ENCODE data around the gene IKBIP. TPM values are rescaled to one million over a fixed set of nuclear protein-coding genes. Genes with fewer than 3 reads are reported as not detected.
"Not testable (repeated sequence)": the region's sequence is repeated elsewhere in the genome, so short reads cannot be mapped to it uniquely, and the experiment has no call there.

Gene IKBIP
- total RNA-seq, 1 experiment from 2014 or later: 48.9 TPM

DNA sequence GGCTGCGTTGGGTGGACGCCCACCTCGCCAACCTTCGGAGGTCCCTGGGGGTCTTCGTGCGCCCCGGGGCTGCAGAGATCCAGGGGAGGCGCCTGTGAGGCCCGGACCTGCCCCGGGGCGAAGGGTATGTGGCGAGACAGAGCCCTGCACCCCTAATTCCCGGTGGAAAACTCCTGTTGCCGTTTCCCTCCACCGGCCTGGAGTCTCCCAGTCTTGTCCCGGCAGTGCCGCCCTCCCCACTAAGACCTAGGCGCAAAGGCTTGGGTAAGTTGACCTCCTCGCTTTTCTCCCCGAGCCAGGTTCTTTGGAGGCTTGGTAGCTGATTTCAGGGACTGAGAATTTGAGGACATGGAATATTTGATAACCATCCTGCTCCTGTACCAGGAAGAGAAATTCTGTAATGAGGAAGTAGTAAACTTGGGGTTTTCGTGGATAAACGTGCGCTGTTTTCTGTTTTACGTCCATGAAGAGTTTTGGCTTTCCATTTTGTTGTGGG lies 1.0 kb upstream of the IKBIP start:
- peak overlapping the region; percentile 76 for H3K4me3 ChIP-seq
- no peaks in the 10 kb centered on the region for H3K27me3 ChIP-seq
- DNase-seq: peak; percentile 28
- H3K9me3 ChIP-seq: no peaks in the 10 kb centered on the region
- peaks cover 31% of the 10 kb centered on the region for H3K36me3 ChIP-seq

DNA sequence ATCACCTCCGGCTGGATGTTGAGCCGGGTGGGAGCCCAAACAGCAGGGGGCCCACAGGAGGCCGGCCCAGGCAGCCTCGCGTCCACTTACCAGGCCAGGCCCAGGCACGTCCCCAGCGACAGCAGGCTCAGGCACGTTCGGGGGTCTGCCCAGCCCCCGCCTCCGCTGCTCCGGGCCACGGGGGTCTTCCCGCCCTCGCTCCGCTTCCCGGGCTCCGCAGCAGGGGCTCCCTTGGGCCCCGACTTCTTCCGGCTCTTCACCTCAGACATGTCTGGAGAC lies 216 bp downstream of the IKBIP start:
- H3K27me3 ChIP-seq: no peaks in the 10 kb centered on the region
- no peaks in the 10 kb centered on the region for H3K9me3 ChIP-seq
- peak overlapping the region; percentile 76 for H3K4me3 ChIP-seq
- DNase-seq: peak; percentile 68
- peaks cover 23% of the 10 kb centered on the region for H3K36me3 ChIP-seq

DNA sequence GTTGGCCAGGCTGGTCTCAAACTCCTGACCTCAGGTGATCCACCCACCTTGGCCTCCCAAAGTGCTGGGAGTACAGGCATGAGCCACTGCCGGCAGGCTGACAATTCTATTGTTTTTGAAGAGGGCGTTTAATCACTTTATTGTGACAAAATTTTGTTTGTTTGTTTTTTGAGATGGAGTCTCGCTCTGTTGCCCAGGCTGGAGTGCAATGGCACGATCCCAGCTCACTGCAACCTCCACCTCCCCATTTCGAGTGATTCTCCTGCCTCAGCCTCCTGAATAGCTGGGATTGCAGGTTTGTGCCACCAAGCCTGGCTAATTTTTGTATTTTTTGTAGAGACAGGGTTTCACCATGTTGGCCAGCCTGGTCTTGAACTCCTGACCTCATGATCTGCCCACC lies 1.8 kb downstream of the IKBIP start:
- DNase-seq, H3K36me3 ChIP-seq, H3K27me3 ChIP-seq, H3K9me3 ChIP-seq: not testable (repeated sequence)
- H3K4me3 ChIP-seq: peak overlapping the region; percentile 76

DNA sequence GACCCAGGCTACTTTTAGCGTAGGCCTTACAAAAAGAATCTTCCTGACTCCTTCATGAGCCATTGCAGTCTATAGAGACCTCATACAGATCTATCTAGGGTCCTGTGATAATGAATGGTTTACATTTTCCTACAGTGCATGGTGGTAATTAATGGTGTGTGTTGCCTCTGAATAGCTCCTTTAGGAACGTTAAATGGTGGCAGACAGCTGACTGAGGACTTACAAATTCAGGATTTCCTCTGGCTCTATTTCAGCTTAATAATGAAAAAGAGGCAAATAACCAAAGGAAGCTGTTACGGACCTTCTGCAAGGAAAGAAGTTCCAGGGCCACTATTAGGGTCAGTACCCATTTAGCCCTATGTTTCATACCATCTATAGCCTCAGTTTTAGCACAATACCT lies 5.1 kb downstream of the IKBIP start:
- no peaks in the 10 kb centered on the region for H3K9me3 ChIP-seq
- DNase-seq: no peak
- no peaks in the 10 kb centered on the region for H3K27me3 ChIP-seq
- peaks cover 8% of the 10 kb centered on the region for H3K36me3 ChIP-seq
- H3K4me3 ChIP-seq: no peak overlapping the region

DNA sequence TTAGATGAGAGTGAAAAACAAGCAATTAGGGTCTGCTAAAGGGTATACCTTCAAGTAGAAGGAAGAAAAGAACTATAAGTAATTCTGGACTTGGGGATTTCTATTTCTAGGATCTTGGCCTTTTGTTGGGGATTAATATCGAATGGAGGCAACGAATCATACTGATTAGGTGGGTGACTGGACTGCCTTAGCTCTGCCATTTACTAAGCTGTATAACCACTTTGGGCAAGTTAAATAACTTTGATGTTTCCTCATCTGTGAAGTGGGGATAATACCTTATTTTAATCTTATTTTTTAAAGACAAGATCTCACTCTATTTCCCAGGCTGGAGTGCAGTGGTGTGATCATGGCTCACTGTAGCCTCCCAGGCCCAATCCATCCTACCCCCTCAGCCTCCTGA lies 6.6 kb downstream of the IKBIP start:
- Histone ChIP-seq H3K4me3 (no peak overlapping the region), H3K27me3 (no peaks in the 10 kb centered on the region), H3K9me3 (no peaks in the 10 kb centered on the region), H3K36me3 (peaks cover 16% of the 10 kb centered on the region)
- DNase-seq: no peak

DNA sequence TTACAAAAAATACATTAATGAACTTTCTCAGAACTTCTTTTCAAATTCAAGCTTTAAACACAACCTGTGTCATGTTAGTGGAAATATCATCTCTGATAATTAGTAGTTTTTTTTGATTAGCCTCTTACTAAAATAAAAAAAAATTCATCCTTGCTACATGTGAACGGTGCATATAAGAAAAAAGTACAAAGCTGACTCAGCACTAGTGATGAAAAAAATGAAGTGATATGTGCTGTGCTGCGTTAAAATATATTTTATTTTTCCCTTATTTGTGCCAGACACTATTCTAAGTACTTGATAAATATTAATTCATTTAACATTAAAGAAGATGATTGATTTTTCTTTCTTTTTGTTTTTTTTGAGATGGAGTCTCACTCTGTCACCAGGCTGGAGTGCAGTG lies 7.5 kb downstream of the IKBIP start:
- Histone ChIP-seq H3K9me3 (no peaks in the 10 kb centered on the region), H3K4me3 (no peak overlapping the region), H3K36me3 (peaks cover 23% of the 10 kb centered on the region), H3K27me3 (no peaks in the 10 kb centered on the region)
- DNase-seq: no peak

DNA sequence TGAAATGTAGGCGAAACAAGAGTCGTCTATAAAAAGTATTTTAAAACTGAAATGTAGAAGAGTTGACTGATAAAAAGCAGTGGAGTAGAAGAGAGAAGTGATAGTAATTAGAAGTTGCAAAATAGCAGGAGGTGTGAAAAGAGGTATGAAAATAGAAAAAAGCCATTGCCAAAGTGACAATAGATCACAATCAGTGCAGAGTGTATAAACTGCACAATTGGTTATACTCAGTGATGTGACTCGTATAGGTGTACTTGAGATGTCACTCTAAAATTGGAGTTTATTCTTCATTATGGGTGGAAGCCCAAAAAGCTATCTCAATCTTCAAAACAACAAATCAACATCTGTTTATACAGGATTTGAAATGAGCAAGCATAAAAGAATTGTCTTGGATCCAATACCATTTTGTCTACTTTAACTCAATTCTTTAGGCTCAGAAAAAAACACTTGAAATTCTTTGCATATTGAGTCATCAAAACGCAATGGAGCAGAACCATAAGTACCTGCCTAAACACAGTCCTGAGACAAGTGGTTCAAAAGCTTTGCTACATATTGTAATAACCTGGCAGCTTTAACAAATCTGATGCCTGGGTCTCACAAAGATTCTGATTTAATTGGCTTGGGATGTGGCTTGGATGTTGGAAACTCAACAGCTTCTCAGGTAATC lies 8.8 kb downstream of the IKBIP start:
- no peak for DNase-seq
- H3K27me3 ChIP-seq: no peaks in the 10 kb centered on the region
- H3K4me3 ChIP-seq: no peak overlapping the region

DNA sequence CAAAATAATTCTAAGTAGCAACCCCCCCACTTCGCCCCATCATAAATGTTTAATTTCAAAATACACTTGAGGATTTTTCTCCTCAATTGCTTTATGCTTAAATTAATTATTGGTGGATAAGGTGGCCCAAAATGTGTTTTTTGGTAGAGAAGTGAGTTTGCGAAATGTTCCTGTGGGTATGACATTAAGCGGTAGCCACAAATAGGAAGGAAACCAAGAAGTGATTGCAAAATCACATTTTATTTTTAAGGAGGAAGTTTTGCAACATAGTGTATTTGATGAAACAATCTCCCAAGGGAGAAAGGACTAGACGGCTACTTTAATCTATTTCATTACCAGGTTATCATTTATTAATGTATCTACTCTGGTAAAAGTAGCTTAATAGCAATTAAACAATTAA lies 25.6 kb downstream of the IKBIP start:
- Histone ChIP-seq H3K4me3 (no peak overlapping the region), H3K36me3 (peaks cover 2% of the 10 kb centered on the region; the same call in 1 of the 2 replicates), H3K27me3 (no peaks in the 10 kb centered on the region), H3K9me3 (no peaks in the 10 kb centered on the region)
- DNase-seq: no peak

More for the DNA sequence above, 8.8 kb downstream of the IKBIP start:
- no peaks in the 10 kb centered on the region for H3K9me3 ChIP-seq
- H3K36me3 ChIP-seq: peaks cover 24% of the 10 kb centered on the region

DNA sequence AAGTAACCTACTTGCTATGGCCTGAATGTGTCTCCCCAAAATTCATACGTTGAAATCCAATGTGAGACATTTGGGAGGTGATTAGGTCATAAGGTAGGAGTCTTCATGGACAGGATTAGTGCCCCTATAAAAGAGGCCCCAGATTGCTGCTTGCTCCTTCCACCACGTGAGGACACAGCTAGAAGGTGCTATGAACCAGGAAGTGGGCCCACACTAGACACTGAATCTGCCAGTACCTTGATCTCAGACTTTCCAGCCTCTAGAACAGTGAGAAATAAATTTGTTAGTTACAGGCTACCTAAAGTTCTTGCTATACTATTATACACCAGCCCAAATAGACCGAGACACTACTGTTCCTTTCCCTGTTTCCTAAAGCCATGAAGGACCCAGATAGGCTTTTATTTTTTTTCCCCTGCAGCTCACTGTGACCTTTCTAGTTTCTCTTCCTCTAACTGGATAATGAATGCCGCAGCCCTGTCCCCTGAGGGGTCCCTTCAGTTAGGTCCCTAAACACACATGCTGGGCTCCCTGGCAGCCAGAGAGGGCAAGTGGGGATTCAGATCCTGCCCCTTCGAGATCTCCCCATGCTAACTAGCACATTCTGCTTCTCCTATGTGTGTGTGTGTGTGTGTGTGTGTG lies 31.8 kb downstream of the IKBIP start:
- Histone ChIP-seq H3K4me3 (no peak overlapping the region), H3K9me3 (no peaks in the 10 kb centered on the region), H3K27me3 (no peaks in the 10 kb centered on the region), H3K36me3 (peaks cover 5% of the 10 kb centered on the region; the same call in 1 of the 2 replicates)
- no peak for DNase-seq

DNA sequence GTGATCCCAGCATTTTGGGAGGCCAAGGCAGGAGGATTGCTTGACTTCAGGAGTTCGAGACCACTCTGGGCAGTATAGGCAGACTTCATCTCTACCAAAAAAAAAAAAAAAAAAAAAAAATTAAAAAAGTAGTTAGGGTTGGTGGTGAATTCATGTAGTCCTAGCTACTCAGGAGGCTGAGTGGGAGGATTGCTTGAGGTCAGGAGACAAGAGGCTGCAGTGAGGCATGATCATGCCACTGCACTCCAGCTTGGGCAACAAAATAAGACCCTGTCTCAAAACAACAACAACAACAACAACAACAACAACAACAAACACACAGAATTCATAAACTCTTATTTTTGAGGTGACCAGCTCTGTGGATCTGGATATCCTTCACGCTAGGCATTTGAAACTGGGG lies 34.0 kb downstream of the IKBIP start:
- no peaks in the 10 kb centered on the region for H3K9me3 ChIP-seq
- H3K27me3 ChIP-seq: no peaks in the 10 kb centered on the region
- H3K36me3 ChIP-seq: peaks cover 5% of the 10 kb centered on the region; the same call in 1 of the 2 replicates
- H3K4me3 ChIP-seq: no peak overlapping the region
- no peak for DNase-seq

DNA sequence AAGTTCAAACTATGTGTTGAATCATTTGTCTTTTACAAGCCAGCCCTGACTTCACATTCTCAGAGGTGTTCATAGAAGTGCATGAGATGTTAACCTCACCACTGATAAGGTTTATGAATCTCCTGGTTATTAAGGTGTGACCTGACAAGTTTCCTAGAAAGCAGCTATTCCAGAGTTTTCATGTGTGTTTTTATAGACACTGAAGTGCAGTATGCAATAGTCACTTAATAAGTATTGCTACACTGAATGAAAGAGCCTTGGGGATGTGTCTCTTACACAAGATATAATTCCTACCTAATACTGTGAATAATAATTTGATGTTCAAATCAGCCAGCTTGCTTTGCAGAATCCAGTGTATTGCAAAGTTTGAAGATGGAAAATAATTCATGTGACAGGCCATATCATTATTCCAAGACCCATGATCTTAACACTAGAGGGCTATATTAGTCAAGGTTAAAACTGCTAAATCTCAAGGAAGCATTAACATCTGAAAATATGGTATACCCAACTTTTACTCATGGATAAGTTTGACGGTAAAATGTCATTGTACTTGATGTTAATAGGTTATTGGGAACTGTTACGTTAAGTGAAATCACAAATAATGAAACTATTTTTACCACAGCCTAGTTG lies 38.1 kb downstream of the IKBIP start:
- H3K4me3 ChIP-seq: no peak overlapping the region
- peaks cover 30% of the 10 kb centered on the region for H3K36me3 ChIP-seq
- DNase-seq: no peak
- H3K27me3 ChIP-seq: no peaks in the 10 kb centered on the region
- no peaks in the 10 kb centered on the region for H3K9me3 ChIP-seq

DNA sequence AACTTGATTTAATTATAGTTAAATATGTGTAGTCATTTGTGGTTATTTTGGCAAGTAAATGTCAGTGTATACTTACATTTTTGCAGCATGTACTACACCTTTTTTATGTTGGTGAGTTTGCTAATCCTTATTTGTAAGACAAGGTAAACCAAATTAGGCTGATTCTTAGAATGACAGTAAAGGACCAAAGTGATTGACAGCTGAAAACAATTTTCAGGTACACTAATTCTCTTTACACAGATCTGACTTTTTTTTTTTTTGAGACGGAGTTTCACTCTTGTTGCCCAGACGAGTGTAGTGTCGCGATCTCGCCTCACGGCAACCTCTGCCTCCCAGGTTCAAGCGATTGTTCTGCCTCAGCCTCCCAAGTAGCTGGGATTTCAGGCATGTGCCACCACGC lies 42.7 kb downstream of the IKBIP start:
- H3K9me3 ChIP-seq: no peaks in the 10 kb centered on the region
- no peaks in the 10 kb centered on the region for H3K27me3 ChIP-seq
- peaks cover 73% of the 10 kb centered on the region for H3K36me3 ChIP-seq
- H3K4me3 ChIP-seq: no peak overlapping the region
- no peak for DNase-seq

DNA sequence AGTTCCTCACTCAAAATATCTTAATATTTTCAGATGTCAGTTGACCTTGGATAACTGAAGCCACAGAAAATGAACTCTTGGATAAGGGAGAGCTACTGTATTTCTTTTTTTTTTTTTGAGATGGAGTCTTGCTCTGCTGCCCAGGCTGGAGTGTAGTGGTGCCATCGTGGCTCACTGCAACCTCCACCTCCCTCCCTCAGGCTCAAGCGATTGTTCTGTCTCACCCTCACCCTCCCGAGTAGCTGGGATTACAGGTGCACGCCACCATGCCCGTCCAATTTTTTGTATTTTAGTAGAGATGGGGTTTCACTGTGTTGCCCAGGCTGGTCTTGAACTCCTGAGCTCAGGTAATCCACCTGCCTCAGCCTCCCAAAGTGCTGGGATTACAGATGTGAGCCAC lies 47.3 kb downstream of the IKBIP start:
- H3K4me3 ChIP-seq, H3K27me3 ChIP-seq, H3K9me3 ChIP-seq, DNase-seq: not testable (repeated sequence)
- peaks cover 85% of the 10 kb centered on the region for H3K36me3 ChIP-seq

DNA sequence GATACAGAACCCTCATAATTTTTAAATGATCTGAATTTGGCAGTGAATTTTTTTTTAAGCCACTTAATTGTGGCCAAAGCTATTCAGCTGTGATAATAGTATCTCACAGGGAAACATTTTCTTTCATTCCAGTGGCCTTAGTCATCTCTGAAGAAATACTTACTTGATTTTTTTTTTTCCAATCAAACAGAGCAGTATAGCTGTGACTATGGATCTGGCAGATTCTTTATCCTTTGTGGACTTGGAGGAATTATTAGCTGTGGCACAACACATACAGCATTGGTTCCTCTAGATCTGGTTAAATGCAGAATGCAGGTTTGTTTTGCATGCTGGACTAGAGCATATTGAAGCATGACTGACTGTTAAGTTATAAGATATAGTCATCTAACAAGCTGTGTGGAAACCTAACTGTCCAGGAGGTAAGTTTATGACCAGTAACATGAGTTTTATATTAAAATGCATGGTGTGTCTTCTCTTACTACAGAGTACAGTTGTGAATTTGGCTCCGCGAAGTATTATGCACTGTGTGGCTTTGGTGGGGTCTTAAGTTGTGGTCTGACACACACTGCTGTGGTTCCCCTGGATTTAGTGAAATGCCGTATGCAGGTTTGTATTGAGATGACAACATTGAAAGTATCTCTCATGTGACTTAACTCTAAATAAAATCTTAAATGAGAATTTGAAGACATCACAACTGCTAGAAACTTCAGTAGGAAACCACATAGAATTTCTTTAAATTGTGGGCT lies 49.2 kb downstream of the IKBIP start:
- no peaks in the 10 kb centered on the region for H3K27me3 ChIP-seq
- H3K4me3 ChIP-seq: peak overlapping the region; percentile 99
- no peak for DNase-seq
- no peaks in the 10 kb centered on the region for H3K9me3 ChIP-seq
- H3K36me3 ChIP-seq: peaks cover 66% of the 10 kb centered on the region

DNA sequence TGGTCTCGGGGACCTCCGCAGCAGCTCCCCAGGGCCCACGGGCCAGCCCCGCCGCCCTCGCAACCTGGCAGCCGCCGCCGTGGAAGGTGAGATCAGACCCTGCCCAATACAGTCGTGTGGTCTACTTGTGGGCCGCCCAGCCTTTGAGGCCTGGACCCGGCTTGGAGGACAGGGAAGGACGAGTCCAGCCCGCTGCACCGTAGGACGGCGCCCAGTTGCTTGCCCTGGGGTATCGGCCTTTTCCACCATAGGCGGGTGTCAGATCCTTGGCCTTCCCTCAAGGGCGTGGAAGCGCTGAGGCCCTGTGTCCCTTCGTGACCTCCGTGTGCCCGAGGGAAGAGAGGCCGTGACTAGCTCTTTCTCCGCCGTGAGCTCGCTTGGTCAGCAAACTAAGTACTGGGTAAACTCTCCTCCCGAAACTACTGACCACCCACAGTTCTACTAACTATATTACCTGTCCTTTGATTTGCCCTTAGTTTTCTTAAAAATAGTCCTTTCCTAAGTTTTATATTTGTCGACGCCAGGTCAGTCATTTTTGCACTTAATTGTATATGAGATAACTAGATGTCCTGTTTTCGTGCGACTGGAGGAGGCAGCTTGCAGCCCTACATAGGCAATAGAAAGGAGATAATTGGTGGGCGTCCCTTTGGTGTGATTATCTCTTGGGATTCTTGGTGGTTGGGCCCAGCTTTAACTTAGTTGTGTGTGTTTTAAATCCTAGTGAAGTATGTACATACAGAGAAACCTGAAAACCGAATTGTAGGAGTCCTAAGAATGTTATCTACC lies 50.3 kb downstream of the IKBIP start:
- peak; percentile 12 for DNase-seq
- H3K9me3 ChIP-seq: no peaks in the 10 kb centered on the region
- H3K27me3 ChIP-seq: no peaks in the 10 kb centered on the region
- peak overlapping the region; percentile 99 for H3K4me3 ChIP-seq
- H3K36me3 ChIP-seq: peaks cover 54% of the 10 kb centered on the region

DNA sequence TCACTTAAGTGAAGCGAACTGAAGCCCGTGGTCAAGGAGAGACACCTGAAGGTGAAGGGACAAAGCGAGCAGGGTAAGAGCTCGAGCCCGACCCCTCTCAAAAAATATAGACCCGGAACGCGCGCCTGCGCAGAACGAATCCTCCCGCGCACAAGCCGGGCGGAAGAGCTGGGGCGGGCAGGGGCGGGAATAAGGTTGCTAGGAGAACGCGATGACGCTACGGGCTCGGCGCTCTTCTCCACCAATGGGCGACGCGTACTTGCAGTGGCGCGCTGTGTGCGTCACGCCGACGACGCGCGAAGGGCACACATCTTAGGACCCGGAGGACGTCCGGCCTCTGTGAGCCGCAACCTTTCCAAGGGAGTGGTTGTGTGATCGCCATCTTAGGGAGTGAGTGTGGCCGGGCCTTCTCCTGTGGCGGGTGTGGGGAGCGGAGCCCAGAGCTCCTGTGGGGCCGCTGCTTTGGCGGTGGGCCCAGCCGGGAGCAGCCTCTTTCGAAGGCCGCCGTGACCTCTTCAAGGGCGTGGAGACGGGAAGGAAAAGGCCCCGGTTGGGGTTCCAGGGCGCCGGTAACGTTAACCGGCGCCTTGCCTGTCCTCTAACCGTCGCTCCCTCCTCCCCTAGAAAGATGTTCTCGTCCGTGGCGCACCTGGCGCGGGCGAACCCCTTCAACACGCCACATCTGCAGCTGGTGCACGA lies 51.1 kb downstream of the IKBIP start, which contains the start of gene SLC25A3:
SLC25A3 (plus strand) TSS at position 336 of the 699 bp plus-strand sequence; CDS start at position 629, 293 bp downstream.
- Histone ChIP-seq H3K4me3 (peak within 1 kb of the TSS; percentile 99), H3K9me3 (no peaks in the 10 kb centered on the region), H3K27me3 (no peaks in the 10 kb centered on the region), H3K36me3 (peaks cover 49% of the 10 kb centered on the region)
- peak; percentile 95 for DNase-seq
